HG03520 (cell line): ENCODE measurements around the gene ABL1.
"Not testable (repeated sequence)": the region's sequence is repeated elsewhere in the genome, so short reads cannot be mapped to it uniquely, and the experiment has no call there.

Experiments used
- ATAC-seq: cut with Tn5 transposase; IDR thresholded peaks from one replicate; pipeline ENCODE4 v1.9.1; 2021; ENCODE audit warnings: mild to moderate bottlenecking, moderate library complexity; ENCODE audit not compliant: unreplicated experiment

The ABL1 gene

DNA sequence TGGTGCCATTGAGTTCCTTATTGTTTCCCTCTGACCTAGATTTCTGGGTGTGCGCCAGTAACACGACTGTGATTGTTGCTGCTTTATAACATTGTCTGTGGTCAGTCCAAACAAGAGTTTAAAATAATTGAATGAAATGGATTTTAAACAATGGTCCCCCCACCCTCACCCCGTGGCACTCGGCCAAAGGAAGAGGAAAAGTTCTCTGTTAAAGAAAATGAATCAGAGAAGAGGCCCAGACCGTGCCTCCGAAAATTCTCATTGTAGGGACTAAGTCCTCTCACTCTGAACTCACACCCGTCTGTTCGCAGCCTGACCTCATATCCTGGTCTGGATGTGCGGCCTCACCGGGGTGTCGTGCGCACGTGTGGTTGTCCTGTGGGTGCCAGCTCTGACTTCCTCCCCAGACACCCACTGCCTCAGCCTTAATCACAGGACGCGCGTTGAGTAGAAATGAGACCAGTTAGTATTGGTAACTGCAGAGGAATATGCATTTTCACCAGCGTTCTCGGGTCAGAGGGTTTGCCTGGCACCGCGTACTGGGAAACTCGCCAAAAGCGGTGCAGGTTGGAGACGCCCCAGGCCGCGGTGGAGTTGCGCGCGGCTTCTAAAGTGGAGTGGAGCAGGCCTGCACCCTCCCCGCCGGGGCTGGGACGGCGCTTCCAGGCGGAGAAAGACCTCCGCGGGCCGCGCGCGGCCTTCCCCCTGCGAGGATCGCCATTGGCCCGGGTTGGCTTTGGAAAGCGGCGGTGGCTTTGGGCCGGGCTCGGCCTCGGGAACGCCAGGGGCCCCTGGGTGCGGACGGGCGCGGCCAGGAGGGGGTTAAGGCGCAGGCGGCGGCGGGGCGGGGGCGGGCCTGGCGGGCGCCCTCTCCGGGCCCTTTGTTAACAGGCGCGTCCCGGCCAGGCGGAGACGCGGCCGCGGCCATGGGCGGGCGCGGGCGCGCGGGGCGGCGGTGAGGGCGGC lies at the start of gene ABL1:
Gene ABL1 (plus strand): TSS at position 884 of the 966 bp plus-strand sequence. CDS start 193 bp downstream, outside the sequence.
- peak; percentile 63 for ATAC-seq

DNA sequence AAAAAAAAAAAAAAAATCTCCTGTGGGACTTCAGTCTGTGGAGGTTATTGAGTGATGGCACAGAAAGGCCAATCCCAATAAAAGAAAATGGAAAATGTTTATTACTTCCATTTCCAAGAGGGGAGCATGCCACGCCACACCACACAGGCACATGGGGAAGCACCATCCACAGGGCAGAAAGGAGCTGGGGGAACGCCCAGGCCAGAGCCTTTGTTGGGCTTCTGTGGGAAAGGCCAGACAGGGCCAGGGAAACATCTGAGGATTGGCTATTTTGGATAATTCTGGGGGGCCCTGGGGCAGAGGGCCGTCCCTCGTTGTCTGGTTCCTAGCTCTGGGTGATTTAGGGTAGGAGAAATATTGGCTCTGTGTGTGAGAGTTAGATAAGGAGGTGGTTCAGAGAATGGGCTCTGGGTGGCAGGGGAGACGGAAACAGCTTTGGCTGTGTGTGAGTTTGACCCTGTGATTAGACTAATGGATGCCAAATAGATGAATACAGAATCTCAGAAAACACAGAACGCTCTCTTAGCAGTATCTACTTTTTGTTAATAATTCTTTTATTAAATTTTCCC lies 49.0 kb upstream of the ABL1 start:
- ATAC-seq: no peak

DNA sequence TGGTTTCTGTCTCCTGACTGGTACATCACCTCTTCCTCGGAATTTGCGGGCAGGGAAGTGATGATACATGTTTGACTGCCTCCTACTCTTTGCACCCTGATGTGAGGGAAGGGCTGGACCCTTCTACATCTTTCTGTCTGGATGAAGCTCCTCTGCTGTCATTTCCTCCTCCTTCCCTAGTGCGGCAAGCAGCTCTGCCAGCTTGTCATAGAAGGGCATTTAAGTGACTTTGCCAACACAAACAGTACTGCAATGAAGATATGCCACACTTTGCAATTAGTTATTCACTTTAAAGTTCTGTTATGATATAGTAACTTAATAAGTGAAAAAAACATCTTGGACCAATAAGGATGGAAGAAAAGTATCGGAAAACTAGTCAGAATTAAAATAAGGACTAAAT lies 48.5 kb upstream of the ABL1 start:
- ATAC-seq: no peak

DNA sequence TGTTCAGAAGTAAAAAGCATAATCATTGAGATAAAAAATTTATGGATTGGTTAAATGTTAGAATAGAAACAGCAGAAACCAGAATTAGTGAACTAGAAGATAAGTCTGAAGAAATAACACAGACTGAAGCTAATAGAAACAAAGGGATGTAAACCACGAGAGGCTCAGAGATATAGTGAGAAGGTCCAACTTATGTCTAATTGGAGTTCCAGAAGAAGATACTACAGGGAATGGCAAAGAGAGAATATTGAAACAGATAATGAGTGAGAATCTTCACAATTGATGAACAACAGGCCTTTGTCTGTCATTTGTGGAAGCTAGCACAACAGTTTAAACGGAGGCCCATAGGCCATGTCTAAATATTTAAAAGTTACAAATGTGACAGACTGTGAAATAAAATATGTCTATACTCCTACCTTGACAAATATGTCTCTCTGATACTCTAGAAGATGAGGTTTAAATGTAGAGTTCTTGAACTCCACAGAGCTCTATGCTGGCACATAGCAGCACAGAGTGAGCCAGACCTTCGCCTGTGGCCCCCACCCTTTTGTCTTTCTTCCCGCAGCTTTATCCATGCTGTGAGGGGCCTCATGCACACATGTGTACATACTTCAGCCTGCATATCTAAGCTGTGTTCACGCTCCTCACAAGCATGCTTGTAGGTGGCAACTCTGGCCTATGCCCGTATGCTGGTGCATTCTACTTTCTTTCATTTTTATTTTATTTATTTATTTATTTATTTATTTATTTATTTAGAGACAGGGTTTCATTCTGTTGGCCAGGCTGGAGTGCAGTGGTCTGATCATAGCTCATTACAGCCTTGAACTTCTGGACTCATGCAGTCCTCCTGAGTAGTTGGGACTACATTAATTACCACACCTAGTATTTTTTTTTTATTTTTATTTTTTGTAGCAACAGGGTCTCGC lies 45.0 kb upstream of the ABL1 start:
- ATAC-seq: no peak

DNA sequence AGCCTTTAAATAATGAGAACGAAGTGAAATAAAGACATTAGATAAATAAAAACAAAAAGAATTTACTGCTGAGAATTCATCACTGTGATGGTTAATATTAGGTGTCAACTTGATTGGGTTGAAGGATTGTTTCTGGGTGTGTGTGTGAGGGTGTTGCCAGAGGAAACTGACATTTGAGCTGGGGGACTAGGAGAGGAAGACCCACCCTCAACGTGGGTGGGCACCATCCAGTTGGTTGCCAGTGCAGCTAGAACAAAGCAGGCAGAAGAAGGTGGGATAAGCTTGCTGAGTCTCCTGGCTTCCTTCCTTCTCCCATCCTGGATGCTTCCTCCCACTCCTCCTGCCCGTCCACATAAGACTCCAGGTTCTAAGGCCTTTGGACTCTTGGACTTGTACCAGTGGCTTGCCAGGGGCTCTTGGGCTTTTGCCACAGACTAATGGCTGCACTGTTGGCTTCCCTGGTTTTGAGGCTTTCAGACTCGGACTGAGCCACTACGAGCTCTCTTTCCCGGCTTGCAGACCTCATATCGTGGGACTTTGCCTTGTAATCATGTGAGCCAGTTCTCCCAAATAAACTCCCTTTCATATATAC lies 43.7 kb upstream of the ABL1 start:
- no peak for ATAC-seq

DNA sequence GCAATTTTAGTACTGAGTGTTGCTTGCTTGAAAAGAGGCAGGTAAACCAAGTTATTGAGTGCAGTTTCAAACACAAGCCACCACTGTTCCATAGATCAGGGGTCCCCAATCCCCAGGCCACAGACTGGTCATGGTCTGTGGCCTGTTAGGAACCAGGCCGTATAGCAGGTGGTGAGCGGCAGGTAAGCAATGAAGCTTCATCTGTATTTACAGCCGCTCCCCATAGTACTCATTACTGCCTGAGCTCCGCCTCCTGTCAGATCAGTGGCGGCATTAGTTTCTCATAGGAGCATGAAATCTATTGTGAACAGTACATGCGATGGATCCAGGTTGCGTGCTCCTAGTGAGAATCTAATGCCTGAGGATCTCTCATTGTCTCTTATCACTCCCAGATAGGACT lies 41.5 kb upstream of the ABL1 start:
- no peak for ATAC-seq

DNA sequence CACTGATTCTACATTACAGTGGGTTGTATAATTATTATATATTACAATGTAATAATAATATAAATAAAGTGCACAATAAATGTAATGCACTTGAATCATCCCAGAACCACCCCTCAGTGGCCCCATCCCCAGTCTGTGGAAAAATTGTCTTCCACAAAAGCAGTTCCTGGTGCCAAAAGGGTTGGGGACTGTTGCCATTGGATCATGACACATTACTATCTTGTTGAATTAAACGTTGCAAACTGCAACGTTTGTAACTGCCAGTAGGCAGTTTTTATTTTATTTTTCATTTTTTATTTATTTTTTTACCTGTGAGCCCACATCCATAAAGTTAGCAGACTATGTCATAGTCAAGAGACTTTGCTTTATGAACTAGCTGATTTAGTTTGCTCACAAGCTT lies 41.0 kb upstream of the ABL1 start:
- ATAC-seq: not testable (repeated sequence)

DNA sequence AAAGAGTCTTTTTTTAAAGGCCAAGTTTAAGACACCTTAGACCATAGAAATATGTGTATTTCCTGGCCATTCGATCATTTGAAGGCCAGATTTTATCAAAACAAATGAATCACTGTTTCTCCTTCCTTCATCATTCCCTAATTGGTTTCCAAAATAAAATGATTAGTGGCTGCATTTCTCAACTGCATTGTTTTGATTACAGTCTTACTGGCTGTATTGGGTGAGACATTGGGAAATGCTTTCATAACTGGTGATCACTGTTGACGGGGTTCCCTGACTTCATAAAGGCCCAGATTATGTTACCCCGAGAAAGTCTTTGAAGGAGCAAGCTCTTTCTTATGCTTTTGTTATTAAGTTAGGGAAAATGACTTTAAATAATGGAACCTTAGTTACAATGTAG lies 40.6 kb upstream of the ABL1 start:
- not testable (repeated sequence) for ATAC-seq

DNA sequence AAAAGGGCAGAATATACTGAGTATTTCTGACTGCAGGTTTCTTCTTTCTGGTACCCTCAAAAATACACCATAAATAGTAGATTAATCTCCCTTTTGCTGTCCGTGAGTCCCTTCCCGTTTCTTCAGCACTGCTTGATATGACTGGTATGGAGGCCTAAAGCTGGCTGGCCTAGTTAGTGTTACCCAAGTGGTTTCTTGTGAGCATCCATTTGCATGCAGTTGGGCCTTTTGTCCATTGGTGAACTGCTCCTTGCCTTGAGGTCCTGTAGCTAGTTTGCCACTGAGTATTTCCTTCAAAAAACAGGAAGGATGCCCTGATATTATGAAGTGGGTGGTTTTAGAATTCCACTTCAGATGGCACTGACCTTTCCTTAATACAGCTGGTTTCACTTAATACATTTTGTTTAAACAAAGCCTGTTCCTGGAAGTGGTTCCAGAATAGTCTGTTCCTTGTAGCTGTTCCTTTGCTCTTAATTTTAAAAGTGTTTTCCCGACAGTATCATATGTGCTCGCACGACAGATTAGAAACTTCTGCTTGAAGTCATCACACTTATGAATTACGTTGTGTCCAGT lies 40.0 kb upstream of the ABL1 start:
- ATAC-seq: no peak

DNA sequence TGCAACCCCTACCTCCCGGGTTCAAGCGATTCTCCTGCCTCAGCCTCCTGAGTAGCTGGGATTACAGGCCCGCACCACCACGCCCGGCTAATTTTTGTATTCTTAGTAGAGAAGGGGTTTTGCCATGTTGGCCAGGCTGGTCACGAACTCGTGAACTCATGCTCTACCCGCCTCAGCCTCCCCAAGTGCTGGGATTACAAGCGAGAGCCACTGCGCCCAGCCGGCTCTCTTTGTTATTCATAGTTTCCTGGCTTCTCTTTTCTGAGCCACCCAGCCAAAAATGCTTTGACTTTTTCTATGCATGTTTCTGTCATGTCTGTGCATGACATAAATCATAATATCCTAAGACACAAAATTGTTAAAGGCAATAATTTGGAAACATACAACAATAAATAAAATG lies 31.9 kb upstream of the ABL1 start:
- not testable (repeated sequence) for ATAC-seq

DNA sequence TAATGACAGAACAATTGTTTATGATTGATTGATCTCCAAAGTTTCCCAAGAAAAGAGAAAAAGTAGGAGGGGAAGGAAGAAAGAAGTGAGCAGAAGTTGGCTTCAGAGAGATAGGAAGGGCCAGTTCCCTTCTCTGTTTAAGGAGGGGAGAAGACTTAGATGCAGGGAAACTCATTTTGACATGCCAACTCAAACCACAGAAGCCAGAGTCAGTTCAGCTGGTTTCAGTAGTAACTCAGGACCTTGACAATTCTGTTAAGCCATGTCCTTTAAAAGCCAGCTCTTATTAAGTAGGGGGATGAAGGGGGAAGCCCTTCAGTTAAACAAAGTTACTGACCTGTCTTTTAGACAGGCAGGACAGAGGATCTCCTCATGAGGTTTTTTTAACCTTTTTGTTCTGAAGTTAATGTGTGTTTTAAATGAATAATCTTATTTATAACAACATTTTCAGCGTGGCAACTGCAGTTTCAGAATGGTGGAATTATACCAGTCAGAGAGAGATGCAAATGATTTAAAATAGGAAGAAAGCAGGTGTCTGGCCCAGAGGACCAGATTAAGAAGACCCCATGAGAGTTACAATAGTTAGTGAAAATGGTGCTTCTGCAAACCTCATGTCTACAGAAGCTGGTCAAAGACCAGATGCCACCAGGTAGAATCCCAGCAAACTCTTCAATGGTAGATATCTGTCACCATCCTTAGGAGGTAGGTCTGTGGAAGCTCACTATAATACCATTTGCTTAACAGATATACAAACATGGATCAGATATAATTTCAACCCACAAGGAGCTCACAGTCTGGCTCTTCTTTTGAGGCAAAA lies 29.3 kb upstream of the ABL1 start:
- ATAC-seq: no peak

DNA sequence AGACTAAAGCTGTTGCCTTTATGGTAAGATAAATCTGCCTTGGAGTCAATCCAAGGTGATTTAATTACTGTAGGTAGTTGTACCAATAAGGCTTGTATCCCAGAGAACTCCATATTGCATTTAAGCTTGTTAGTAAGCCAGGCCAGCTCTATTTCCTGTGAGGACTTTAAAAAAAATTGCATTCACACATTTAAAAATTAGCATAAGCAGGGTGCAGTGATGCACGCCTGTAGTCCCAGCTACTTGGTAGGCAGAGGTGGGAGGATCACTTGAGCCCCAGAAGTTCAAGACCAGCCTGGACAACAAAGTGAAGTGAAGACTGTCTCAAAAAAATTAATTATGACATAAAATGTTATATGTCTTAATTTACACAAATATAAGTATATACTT lies 28.7 kb upstream of the ABL1 start:
- ATAC-seq: no peak

DNA sequence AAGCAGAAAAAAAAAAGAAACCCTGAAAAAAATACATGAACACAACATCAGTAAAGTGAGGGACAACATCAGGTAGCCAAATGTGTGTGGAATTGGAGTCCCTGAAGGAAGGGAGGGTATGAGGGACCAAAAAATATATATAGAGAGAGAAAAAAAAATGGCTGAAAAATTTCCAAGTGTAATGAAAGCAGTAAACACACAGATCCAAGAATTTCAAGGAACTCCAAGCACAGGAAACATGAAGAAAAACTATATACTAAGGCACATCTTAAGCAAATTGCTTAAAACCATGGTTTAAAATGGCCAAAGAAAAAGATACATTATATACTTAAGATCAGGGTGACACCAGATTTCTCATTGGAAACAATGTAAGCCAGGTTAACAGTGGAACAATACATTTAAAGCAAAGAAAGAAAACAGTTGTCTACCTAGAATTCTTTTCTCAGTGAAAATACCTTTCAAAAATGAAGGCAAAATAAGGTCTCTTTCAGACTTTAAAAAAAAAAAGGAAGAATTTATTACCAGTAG lies 24.4 kb upstream of the ABL1 start:
- no peak for ATAC-seq

DNA sequence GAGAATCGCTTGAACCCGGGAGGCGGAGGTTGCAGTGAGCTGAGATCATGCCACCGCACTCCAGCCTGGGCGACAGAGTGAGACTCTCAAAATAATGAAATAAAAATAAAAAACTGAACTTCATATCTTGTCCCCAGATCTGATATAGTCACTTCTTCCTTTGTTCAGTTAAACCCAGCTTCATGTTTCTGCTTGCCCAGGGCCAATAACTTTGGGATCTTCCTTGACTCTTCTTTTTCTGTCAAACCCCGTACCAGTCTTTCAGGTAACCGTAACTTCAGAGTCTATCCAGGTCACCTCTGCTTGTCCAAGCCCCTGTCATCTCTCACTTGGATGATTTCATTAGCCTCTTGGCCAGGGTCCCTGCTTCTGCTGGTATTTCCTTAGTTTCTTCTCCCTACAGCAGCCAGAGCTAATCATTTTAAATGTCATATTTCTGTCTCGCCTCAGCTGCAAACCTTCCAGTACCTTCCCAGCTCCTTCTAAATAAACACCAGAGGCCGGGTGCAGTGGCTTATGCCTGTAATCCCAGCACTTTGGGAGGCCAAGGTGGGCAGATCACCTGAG lies 19.7 kb upstream of the ABL1 start:
- ATAC-seq: no peak

DNA sequence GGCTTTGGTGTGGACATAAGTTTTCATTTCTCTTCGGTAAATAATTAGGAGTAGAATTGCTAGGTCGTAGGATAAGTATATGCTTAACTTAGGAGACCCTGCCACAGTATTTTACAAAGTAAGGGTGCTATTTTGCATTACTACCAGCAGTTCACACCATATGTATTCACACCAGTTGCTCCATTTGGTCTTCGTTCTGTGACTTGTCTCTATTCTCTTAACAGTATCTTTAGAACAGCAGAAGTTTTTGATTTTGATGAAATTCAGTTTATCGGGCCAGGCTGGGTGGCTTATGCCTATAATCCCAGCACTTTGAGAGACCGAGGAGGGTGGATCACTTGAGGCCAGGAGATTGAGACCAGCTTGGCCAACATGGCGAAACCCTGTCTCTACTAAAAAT lies 17.1 kb upstream of the ABL1 start:
- ATAC-seq: no peak

DNA sequence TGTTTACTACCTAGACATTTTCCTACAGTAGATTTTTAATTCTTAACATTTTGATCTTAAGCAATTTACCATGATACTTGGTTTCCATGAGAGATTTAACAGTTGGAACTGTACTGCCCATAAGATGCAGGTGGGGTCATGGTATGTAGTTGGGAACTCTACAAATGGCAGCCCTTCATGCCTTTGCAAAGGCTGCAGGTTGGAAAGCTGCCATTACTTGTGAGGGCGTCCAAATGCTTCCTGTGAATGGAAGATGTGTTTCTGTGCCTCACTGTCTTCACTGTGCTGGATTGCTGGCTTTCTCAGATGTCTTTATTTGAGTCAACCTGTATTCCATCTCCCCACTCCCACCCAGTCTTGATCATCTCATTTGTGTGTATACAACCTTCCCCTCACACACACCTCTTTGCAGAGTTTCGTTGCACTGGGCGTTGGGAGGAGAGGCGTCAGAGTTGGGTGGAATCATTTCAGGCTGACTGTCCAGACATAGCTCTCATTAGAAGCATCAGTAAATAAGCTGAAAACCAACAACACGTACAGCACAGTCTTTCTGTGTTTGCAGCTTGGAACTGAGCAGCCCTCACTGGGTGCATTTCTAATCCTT lies 14.8 kb upstream of the ABL1 start:
- ATAC-seq: no peak

DNA sequence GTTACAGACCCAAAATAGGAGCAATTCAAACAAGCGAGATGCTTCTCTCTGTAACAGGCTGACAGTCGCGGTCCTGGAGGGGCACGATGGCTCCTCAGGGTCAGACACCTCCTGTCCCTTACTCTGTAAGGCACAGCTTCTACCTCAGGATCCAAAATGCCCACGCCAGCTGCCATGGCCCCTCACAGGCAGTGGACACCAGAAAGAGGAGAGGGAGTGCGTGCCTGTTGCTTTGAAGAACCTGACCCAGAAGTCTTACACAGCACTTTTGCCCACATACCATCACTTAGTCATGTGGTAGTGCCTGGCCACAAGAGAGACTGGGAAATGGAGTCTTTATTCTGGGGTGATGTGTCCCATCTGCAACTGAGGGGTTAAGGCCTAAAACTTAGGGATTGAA lies 11.6 kb upstream of the ABL1 start:
- no peak for ATAC-seq

DNA sequence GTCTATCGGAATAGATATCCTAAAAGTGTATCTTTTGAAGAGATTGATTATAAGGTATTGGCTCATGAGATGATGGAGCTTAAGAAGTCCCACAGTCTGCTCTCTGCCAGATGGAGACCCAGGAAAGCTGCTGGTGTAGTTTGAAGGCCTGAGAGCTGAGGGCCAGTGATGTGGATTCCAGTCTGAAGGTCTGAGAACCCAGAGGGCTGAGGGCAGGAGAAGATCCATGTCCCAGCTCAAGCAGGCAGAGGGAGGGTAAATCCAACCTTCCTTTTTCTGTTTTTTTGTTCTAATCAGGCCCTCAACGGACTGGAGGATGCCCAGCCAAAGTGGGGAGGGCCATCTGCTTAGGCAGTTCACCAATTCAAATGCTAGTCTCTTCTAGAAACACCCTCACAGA lies 11.0 kb upstream of the ABL1 start:
- no peak for ATAC-seq
